Kidney epithelial cell (primary cell): Measurements from ENCODE around the gene ATP6V0D1. TPM values are rescaled to one million over a fixed set of nuclear protein-coding genes. Genes with fewer than 3 reads are reported as not detected.

Experiments used
- DNase-seq: peaks from one replicate; pipeline ENCODE4 v3.0.0-alpha.2; 2010; ENCODE audit warnings: low read depth
- H3K27me3 ChIP-seq: 2 replicates; pipeline ENCODE4 v1.6.0; 2011; ENCODE audit warnings: low read length; ENCODE audit not compliant: control insufficient read depth, insufficient read depth
- H3K36me3 ChIP-seq: 2 replicates; pipeline ENCODE4 v1.5.1; 2011; ENCODE audit warnings: low read length; ENCODE audit not compliant: control insufficient read depth, insufficient read depth
- H3K4me3 ChIP-seq: 2 replicates; pipeline ENCODE4 v1.5.1; 2011; ENCODE audit warnings: low read depth, mild to moderate bottlenecking, control low read depth, low read length
- CTCF ChIP-seq: IDR thresholded peaks from 2 replicates; pipeline ENCODE4 v1.5.1; 2011; ENCODE audit warnings: mild to moderate bottlenecking, moderate library complexity, low read length, control low read depth, inconsistent platforms; ENCODE audit not compliant: insufficient read depth, poor library complexity, severe bottlenecking
- total RNA-seq: library from RNA; depleted of rRNA; stranded (reverse); fragments of >200 nt; gene quantifications from 2 replicates; pipeline ENCODE4 v1.2.3, GENCODE V29; 2015

The ATP6V0D1 gene
- total RNA-seq, 1 donor from 2014 or later: 157 TPM

- TF ChIP-seq CTCF: no peak
- H3K36me3 ChIP-seq: no peaks in the 10 kb centered on the region
- no peaks in the 10 kb centered on the region for H3K27me3 ChIP-seq
- no peak for DNase-seq
- no peak overlapping the region for H3K4me3 ChIP-seq
These were observed 73.0 kb downstream of the ATP6V0D1 start for GRCh38 chr16:67407788-67408452.

GRCh38 chr16:67407176-67407787 is 73.7 kb downstream of the ATP6V0D1 start:
- no peak for TF ChIP-seq CTCF
- no peak for DNase-seq

DNA sequence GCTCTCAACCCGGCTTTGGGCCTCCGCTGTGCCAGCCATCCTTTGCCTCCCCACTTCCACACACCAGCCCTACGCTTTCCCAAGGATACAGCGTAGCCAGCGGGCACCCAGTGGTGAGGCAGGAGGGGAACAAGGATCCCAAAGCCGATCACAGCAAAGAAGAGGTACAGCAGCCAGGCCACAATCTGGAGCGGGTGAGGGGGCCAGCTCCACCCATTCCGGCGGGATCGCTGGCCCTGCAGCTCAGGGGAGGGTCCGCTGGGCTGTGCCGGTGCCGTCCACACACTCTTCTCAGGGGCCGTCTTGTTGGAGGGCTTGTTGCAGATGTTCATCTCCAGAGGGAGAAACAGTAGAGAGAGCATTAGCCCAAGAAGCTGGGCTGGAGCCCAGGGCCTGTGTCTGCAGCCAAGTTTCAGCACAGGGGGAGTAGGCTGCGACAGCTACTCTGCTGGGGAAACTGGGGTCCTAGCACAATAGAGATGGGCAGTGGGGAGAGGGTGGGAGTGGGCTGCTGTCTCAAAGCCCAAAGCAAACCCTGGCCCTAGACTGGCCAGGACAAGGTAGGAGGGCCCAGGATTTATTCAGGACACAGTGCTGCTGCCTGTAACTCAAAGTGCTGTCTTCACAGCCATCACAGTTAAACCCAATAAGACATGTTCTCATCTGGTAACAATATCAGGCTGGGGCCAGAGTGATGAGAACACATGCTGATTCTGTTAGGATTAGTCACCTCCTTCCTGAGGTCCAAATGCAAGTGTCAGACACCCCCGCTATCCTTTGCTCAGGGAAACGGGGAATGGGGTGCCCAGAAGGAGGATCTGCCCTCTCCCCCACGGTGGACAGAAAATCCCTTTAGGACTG is 74.6 kb downstream of the ATP6V0D1 start:
- Histone ChIP-seq H3K27me3 (no peaks in the 10 kb centered on the region), H3K36me3 (no peaks in the 10 kb centered on the region), H3K4me3 (no peak overlapping the region)
- DNase-seq: no peak
- TF ChIP-seq CTCF: no peak

More at GRCh38 chr16:67407176-67407787, 73.7 kb downstream of the ATP6V0D1 start:
- no peaks in the 10 kb centered on the region for H3K27me3 ChIP-seq
- no peak overlapping the region for H3K4me3 ChIP-seq
- no peaks in the 10 kb centered on the region for H3K36me3 ChIP-seq

- no peak for TF ChIP-seq CTCF
These were observed 75.6 kb downstream of the ATP6V0D1 start for GRCh38 chr16:67405336-67405735.

GRCh38 chr16:67404740-67405226 is 76.2 kb downstream of the ATP6V0D1 start:
- no peak for TF ChIP-seq CTCF
- Histone ChIP-seq H3K36me3 (no peaks in the 10 kb centered on the region), H3K4me3 (no peak overlapping the region), H3K27me3 (peaks cover 2% of the 10 kb centered on the region)
- DNase-seq: peak; percentile 50

More at GRCh38 chr16:67405336-67405735, 75.6 kb downstream of the ATP6V0D1 start:
- H3K4me3 ChIP-seq: no peak overlapping the region
- DNase-seq: no peak
- no peaks in the 10 kb centered on the region for H3K36me3 ChIP-seq
- H3K27me3 ChIP-seq: no peaks in the 10 kb centered on the region
